ENCODE results near the gene SLC7A6OS. TPM values are rescaled to one million over a fixed set of nuclear protein-coding genes. Genes with fewer than 3 reads are reported as not detected.

The SLC7A6OS gene
- polyA plus RNA-seq, 1 donor (not counting 4 experiments of a cell fraction or from before 2014, with no cell fraction given) = 12.6 TPM

DNA sequence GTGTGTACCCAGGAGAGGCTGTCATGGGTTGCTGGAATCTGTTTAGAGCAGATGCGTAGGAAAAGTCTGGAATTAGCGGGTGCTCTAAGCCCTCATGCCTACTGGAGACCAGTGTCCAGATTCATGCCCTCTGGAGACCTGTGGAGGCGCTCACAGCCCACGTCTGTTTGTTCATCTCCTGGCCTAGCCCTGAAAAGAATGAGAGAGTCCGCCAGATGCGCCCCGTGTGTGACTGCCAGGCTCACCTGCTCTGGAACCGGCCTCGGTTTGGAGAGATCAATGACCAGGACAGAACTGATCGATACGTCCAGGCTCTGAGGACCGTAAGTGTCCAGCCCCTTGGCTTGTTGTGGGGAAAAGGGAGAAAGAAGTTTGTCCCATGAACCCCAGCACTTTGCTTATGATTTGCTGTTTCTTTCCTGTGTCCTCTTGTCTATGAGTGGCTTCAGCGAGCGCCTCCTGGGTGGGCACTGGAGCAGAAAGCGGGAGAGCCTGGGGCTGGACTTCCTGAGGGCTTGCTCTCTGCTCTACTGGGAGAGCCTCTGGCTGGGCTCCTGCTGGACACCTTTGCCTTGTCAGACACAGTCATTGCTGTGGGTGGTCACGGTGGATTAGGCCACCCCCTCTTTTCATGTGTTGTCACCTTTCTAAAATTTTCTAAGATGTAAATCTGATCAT, 35.4 kb upstream of the SLC7A6OS start:
- dilution Hi-C loops (cut with MboI; ENCODE audit: extremely low pct_ligation_motif_present, low sequenced_read_pairs) = no loop called here
- H3K9me1 ChIP-seq (ENCODE audit: control insufficient read depth, extremely low read depth, insufficient read depth, low read length) = no peaks in the 10 kb centered on the region
- no peaks in the 10 kb centered on the region for H3K27me3 ChIP-seq (ENCODE audit: control insufficient read depth, extremely low read depth, insufficient read depth, low read length)
- H3K9ac ChIP-seq (ENCODE audit: control insufficient read depth, extremely low read depth, insufficient read depth, low read length) = no peak overlapping the region
- peaks cover 15 to 34% of the 10 kb centered on the region in 2 experiments for H3K36me3 ChIP-seq (ENCODE audit: control insufficient read depth in 2 of 2, extremely low read depth in 1 of 2, insufficient read depth in 2 of 2, low read length in 2 of 2)
- H4K20me1 ChIP-seq (ENCODE audit: control insufficient read depth, extremely low read depth, insufficient read depth, low read length) = peaks cover 4% of the 10 kb centered on the region
- H2AFZ ChIP-seq (ENCODE audit: control insufficient read depth, low read length) = no peak overlapping the region
- no peak overlapping the region for H3K4me2 ChIP-seq (ENCODE audit: control insufficient read depth, extremely low read depth, insufficient read depth, low read depth, low read length)
- no peaks in the 10 kb centered on the region for H3K79me2 ChIP-seq (ENCODE audit: control insufficient read depth, insufficient read depth, low read length)
- H3K9me3 ChIP-seq (ENCODE audit: control insufficient read depth, low read depth, low read length) = no peaks in the 10 kb centered on the region
- DNase-seq (ENCODE audit: low read depth, low spot score) (no peak), FAIRE-seq (no peak)
- no peak overlapping the region for H3K27ac ChIP-seq (ENCODE audit: control insufficient read depth, insufficient read depth, low read length)
- H3K4me3 ChIP-seq (ENCODE audit: control insufficient read depth in 2 of 3, extremely low read depth in 1 of 3, insufficient read depth in 2 of 3, low read depth in 1 of 3, low read length in 3 of 3) = no peak overlapping the region
- peaks cover 7% of the 10 kb centered on the region for H3K4me1 ChIP-seq (ENCODE audit: control insufficient read depth, extremely low read depth, insufficient read depth, low read length)
- TF ChIP-seq EZH2 (IDR thresholded peaks at IDR 0.05; ENCODE audit: low read length) = no peak
- no peak for TF ChIP-seq CTCF (optimal IDR thresholded peaks at IDR 0.05 in 1 of 3, IDR thresholded peaks at IDR 0.05 in 1 of 3, conservative IDR thresholded peaks at IDR 0.05 in 1 of 3; ENCODE audit: extremely low read depth in 1 of 3, insufficient read depth in 2 of 3, low read length in 3 of 3)

DNA sequence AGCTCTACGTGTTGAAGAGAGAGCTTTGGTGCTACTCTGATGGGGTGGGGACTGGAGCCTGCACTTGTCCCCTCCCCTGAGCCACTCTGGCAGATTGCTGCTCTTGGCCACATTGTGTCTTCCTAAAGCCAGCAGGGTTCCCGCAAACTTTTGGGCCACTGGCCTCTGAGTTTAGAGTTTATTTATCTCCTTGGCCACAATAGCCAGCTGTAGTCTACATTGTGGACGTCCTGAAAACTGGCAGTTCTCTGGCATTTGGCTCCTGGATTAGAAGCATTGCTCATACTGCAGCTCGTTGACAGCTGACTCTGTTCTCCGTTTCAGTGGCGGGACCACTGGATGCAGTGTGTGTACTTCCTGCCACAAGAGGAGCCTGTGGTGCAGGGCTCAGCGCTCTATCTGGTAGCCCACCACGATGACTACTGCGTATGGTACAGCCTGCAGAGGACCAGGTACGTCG, 34.6 kb upstream of the SLC7A6OS start:
- H4K20me1 ChIP-seq (ENCODE audit: control insufficient read depth, extremely low read depth, insufficient read depth, low read length) = peaks cover 4% of the 10 kb centered on the region
- no peak overlapping the region for H2AFZ ChIP-seq (ENCODE audit: control insufficient read depth, low read length)
- H3K27ac ChIP-seq (ENCODE audit: control insufficient read depth, insufficient read depth, low read length) = no peak overlapping the region
- no peak for TF ChIP-seq EZH2 (IDR thresholded peaks at IDR 0.05; ENCODE audit: low read length)
- no peak for TF ChIP-seq CTCF (optimal IDR thresholded peaks at IDR 0.05 in 1 of 3, IDR thresholded peaks at IDR 0.05 in 1 of 3, conservative IDR thresholded peaks at IDR 0.05 in 1 of 3; ENCODE audit: extremely low read depth in 1 of 3, insufficient read depth in 2 of 3, low read length in 3 of 3)
- no peak overlapping the region for H3K4me3 ChIP-seq (ENCODE audit: control insufficient read depth in 2 of 3, extremely low read depth in 1 of 3, insufficient read depth in 2 of 3, low read depth in 1 of 3, low read length in 3 of 3)
- no peaks in the 10 kb centered on the region for H3K27me3 ChIP-seq (ENCODE audit: control insufficient read depth, extremely low read depth, insufficient read depth, low read length)
- no peaks in the 10 kb centered on the region for H3K9me3 ChIP-seq (ENCODE audit: control insufficient read depth, low read depth, low read length)
- FAIRE-seq (no peak), DNase-seq (ENCODE audit: low read depth, low spot score) (no peak)
- dilution Hi-C loops (cut with MboI; ENCODE audit: extremely low pct_ligation_motif_present, low sequenced_read_pairs) = no loop called here
- no peak overlapping the region for H3K4me2 ChIP-seq (ENCODE audit: control insufficient read depth, extremely low read depth, insufficient read depth, low read depth, low read length)
- H3K36me3 ChIP-seq (ENCODE audit: control insufficient read depth in 2 of 2, extremely low read depth in 1 of 2, insufficient read depth in 2 of 2, low read length in 2 of 2) = peaks cover 18 to 38% of the 10 kb centered on the region in 2 experiments
- peaks cover 7% of the 10 kb centered on the region for H3K4me1 ChIP-seq (ENCODE audit: control insufficient read depth, extremely low read depth, insufficient read depth, low read length)
- no peaks in the 10 kb centered on the region for H3K79me2 ChIP-seq (ENCODE audit: control insufficient read depth, insufficient read depth, low read length)
- H3K9me1 ChIP-seq (ENCODE audit: control insufficient read depth, extremely low read depth, insufficient read depth, low read length) = no peaks in the 10 kb centered on the region
- H3K9ac ChIP-seq (ENCODE audit: control insufficient read depth, extremely low read depth, insufficient read depth, low read length) = no peak overlapping the region
